ENCODE measurements around the gene KARS1. TPM values are rescaled to one million over a fixed set of nuclear protein-coding genes. Genes with fewer than 3 reads are reported as not detected.

The KARS1 gene
- total RNA-seq, 1 experiment from 2014 or later = 181 TPM

- no peak overlapping the region for H2BK120ac ChIP-seq (ENCODE audit: low read depth, low read length, poor library complexity, severe bottlenecking)
- H3K9ac ChIP-seq (ENCODE audit: extremely low read depth, insufficient read length, low read length) = no peak overlapping the region
- H3K9me3 ChIP-seq (ENCODE audit: control insufficient read depth, low read depth, low read length) = no peaks in the 10 kb centered on the region
- Mint-ChIP-seq H3K27ac (no peak overlapping the region), H3K27me3 (ENCODE audit: low read depth) (peaks cover 1% of the 10 kb centered on the region; the same call in 1 of the 2 replicates), H3K4me1 (peaks cover 15 to 17% of the 10 kb centered on the region in 2 experiments), H3K4me3 (peak overlapping the region; percentile 19 to 97; a peak in 4 of 5 replicates), H3K36me3 (ENCODE audit: insufficient read depth in 1 of 3, low read depth in 3 of 3) (peaks cover 19 to 46% (median 39%) of the 10 kb centered on the region in 3 experiments; a peak in 6 of 7 replicates), H3K9me3 (no peaks in the 10 kb centered on the region)
- peaks cover 11% of the 10 kb centered on the region for H3K23me2 ChIP-seq (ENCODE audit: insufficient read length, low read depth, low read length, poor library complexity, severe bottlenecking)
- H4K5ac ChIP-seq (ENCODE audit: insufficient read length, low read depth, low read length) = no peak overlapping the region
- H3K4me2 ChIP-seq (ENCODE audit: insufficient read depth, insufficient read length, low read length) = no peak overlapping the region
- DNase-seq = no peak
- no peaks in the 10 kb centered on the region for H3K79me2 ChIP-seq (ENCODE audit: insufficient read depth, low read length)
- no peak overlapping the region for H2BK5ac ChIP-seq (ENCODE audit: insufficient read length, low read length)
- peak; percentile 69 for TF ChIP-seq CTCF (conservative IDR thresholded peaks at IDR 0.05)
- no peak overlapping the region for H2AFZ ChIP-seq (ENCODE audit: low read length)
- no peak overlapping the region for H4K91ac ChIP-seq (ENCODE audit: insufficient read length, low read depth, low read length)
- H3K23ac ChIP-seq (ENCODE audit: insufficient read length, low read depth, low read length) = no peak overlapping the region
- H3K56ac ChIP-seq (ENCODE audit: insufficient read length, low read depth, low read length) = no peak overlapping the region
- no peaks in the 10 kb centered on the region for H4K20me1 ChIP-seq (ENCODE audit: control insufficient read depth, insufficient read depth, insufficient read length)
- no peak overlapping the region for H3K18ac ChIP-seq (ENCODE audit: insufficient read length, low read depth, low read length)
- H3K27ac ChIP-seq (ENCODE audit: insufficient read length, low read depth, low read length) = no peak overlapping the region
- no peak overlapping the region for H2BK15ac ChIP-seq (ENCODE audit: low read depth, low read length)
- WGBS (ENCODE audit: extremely low coverage, insufficient read length, low lambda C conversion rate) = no CpG with 5 or more reads among the region's 2 CpGs
- H4K8ac ChIP-seq (replicated peaks; ENCODE audit: insufficient read length, low read depth, low read length) = no peak overlapping the region
- no peak overlapping the region for H2AK5ac ChIP-seq (ENCODE audit: insufficient read length, low read length)
- no peaks in the 10 kb centered on the region for H3K4me1 ChIP-seq (ENCODE audit: insufficient read depth, low read length)
- H3K27me3 ChIP-seq (ENCODE audit: insufficient read depth, low read length) = no peaks in the 10 kb centered on the region
- H3T11ph ChIP-seq (ENCODE audit: low read length) = no peak overlapping the region
- H2BK12ac ChIP-seq (ENCODE audit: insufficient read length, low read depth, low read length) = no peak overlapping the region
- H3K4ac ChIP-seq (ENCODE audit: low read depth, low read length) = no peak overlapping the region
- no peaks in the 10 kb centered on the region for H3K79me1 ChIP-seq (ENCODE audit: insufficient read depth, low read depth, low read length, poor library complexity, severe bottlenecking)
- no peak overlapping the region for H3K14ac ChIP-seq (ENCODE audit: insufficient read depth, low read length)
- H2BK20ac ChIP-seq (ENCODE audit: low read depth, low read length, poor library complexity, severe bottlenecking) = no peak overlapping the region
These were observed 26.3 kb downstream of the KARS1 start for GRCh38 chr16:75621170-75621477.

Measured in H9 (cell line).